ENCODE measurements around the gene KIF16B.
"Not testable (repeated sequence)": the region's sequence is repeated elsewhere in the genome, so short reads cannot be mapped to it uniquely, and the experiment has no call there.

Gene KIF16B

GRCh38 chr20:16552015-16552414 lies 21.2 kb downstream of the KIF16B start:
- no peak for DNase-seq

DNA sequence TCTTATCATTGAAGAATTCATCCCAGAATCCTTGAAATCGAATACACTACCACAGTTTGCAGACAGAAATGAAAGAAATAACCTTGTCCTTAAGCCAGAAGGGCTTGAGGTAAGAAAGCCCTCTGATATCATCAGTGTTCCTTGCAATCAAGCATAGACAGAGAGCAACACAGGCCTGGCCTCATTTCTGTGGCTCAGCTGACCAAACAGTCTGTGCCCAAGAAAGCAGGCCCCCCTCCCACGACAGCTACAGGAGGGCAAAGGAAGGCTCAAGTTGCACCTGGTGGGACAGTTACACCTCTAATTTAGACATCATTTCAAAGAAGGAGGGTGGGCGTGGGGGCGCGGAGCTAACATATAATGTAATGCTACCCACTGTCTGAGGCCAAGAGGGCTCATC lies 21.6 kb downstream of the KIF16B start:
- DNase-seq = no peak

GRCh38 chr20:16548068-16548672 lies 25.1 kb downstream of the KIF16B start:
- DNase-seq = no peak

DNA sequence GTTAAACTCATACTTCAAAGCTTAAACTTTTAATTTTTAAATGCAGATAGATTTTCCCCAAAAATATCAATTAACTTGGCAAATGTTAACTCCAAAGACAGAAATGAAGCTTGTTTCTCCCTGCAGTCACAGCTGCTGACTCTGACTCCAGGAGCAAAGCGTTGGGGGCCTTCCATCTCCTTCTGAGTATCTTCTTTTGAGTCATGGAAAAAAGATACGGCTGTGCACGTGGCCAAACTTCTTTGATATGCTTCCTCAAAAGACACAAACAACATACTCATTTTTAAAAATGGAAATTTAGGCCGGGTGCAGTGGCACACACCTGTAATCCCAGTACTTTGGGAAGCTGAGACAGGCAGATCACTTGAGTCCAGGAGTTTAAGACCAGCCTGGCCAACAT lies 28.3 kb downstream of the KIF16B start:
- no peak for DNase-seq

DNA sequence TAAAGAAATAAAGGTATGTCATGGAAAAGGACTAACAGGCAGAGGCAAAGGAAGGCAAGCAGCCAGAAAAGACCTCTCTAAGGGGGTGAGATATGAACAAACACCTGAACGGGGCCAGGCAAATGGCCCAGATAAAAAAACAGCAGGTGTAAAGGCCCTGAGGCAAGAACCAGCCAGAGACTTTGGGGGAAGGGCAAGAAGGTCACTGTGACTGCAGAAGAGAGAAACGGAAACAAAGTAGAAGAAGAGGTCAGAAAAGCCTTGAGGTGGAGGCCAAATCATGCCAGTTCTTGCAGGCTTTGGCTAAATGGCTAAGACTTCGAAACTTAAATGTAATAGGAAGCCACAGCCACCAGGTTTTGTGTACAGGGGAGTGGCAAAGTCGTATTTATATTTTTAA lies 30.8 kb downstream of the KIF16B start:
- no peak for DNase-seq

DNA sequence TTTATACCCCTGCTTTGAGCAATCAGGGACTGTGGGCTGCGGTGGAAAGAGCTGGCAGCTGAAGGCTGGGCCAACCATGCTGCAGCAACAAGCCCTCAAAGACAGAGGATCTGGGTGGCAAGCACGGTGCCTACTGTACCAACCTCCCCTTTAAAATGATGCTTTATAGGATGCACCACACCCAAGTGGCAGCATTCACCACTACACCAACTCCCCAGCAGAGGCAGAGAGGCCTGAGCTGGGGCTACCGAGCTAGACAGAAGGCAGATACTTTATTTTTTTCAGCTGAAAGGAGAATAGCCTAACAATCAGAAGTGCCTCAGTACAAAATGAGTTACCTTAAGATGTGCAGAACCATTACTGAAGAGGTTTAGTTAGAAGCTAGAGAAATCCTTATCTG lies 31.4 kb downstream of the KIF16B start:
- no peak for DNase-seq

DNA sequence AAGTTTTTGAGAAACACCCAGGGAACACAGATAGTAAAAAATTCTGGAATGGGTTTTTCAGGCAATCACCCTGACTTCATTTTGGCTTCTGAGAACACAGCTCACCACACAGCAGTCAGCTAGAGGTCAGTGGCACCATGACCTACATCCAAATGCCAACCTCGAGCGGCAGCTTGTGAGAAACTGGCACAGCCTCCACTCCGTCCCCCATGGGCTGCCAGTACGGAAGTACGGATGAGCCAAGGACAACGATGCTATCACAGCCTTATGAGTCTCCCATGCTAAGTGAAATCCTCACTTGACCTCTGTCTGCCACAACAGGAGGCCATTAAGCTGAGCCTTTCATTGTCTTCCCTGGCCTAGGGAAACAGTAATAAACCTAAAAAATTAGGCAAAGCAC lies 32.0 kb downstream of the KIF16B start:
- no peak for DNase-seq

DNA sequence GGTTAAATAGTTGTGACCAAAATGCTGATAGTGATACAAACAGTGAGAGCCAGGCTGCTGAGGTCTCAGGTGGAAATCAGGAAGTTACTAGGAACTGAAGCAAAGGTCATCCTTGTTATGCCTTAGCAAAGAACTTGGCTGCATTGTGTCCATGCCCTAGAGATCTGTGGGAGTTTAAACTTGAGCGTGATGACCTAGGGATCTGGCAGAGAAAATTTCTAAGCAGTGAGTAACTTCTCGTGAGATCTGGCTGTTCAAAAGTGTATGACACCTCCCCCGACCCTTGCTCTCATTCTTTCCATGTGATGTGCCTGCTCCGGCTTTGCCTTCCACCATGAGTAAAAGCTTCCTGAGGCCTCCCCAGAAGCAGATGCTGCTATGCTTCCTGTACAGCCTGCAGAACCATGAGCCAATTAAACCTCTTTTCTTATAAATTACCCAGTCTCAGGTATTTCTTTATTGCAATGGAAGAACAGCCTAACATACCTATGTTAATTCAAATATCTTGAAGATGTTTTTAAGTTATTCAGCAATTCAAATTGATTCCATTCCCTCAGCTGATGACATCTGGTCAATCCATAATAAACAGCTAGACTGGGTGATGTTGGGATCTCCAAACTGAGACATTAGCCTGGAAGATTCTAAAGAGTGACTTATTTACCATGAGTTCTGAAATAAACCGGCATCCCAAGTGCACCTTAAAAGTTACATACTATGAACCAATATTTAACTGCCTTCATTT lies 33.8 kb downstream of the KIF16B start:
- no peak for DNase-seq

- DNase-seq = no peak
These were observed 34.5 kb downstream of the KIF16B start for GRCh38 chr20:16538779-16539178.

DNA sequence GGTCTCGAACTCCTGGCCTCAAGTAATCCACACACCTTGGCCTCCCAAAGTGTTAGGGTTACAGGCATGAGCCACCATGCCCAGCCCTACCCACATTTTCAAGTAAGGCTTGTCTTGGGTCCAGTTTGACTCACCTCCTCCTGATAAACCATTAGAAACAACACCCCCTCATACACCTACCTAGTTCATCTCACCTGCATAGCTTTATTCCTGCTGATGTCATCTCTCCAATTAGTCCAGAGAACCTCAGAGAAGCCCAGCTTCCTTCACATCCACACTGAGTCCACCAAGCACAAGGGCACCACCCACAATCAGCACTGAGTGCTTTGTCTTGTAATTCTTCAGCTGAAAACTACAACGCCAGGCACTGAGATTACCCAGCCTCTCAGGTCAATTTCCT lies 35.3 kb downstream of the KIF16B start:
- DNase-seq = no peak

DNA sequence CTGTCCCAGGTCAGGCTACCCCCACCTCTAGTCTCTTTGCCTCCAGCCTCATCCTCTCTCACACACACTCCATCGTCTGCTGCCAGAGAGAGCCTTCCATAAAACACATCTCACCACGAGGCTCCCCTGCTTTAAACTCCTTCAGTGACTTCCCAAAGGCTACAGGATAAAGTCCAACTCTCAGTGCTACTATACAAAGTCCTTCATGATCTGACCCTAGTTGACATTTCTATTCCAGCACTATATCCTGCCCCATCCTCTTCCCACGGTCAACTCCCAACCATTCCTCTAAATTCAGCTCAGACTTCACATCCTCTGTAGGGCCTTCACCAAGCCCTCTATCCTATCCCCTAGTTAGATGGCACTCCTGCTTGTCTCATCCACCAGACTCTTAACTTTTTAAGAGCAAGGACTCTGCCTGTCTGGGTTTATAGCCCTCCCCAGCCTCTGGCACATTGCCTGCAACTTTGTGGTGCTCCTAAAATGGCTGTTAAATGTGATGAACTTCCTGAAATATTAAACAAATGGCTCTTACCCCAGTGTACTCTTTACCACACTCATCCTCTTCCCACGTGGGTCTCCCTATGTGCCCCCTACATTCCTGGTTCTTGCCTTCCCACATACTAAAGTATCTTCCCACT lies 36.1 kb downstream of the KIF16B start:
- DNase-seq = no peak

GRCh38 chr20:16535277-16535676 lies 38.0 kb downstream of the KIF16B start:
- no peak for DNase-seq

DNA sequence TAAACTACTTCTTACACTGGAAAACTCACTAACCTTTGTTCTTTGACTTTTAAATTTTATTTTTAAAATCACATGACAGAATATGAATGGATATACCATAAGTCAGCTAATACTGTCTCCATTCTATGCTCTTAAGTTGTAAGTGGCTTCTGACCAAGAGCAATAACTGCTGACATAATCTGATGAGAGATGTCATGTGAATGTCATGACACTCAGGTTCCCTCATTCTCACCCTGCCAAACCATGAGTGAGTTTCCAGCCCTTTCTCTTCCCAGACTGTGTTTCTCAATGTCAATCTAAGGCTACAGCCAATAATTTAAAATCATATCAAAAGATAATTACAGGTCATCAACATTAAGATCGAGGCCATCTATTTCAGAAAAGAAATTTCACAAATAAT lies 39.7 kb downstream of the KIF16B start:
- DNase-seq = no peak

- DNase-seq = no peak
These were observed 41.8 kb downstream of the KIF16B start for GRCh38 chr20:16531485-16531884.

DNA sequence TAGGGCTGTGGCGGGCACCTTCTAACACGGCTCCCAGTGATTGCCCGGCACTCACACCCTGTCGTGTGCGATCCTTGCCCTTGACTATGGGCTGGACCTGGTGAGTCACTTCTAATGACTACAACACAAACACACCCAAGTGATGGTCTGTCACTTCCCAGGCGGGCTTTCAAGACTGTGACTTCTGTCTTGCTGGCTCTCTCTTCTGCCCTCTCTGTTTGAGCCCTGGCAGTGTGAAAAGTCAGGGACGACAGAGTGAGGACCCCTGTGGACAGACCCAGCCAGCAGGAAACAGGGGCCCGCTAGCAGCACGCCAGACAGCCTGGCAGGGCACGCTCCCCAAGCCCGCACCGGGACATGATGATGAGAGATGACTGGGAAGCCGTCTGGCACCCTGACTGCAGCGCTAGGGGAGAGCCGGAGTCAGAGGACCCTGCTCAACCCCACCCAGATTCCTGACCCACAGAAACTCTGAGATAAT lies 43.0 kb downstream of the KIF16B start:
- no peak for DNase-seq

DNA sequence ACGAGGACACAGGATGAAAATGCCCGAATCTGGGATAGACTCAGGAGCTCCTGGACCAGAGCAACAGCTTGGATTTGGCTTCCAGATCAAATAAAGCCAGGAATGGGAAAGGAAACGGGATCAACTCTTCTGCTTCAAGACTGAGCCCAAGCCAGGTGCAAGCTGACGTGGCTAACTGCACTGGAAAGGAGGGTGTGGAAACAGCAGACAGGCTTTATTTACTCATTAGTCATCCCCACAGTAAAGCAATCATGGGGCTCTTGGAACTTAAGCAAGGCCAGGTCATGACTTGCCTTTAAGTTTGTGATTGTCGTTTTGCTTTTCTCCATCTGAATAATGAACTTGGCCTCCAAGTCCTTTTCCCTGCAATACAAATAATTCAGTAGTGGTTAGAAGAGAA lies 45.2 kb downstream of the KIF16B start:
- no peak for DNase-seq

- no peak for DNase-seq
These were observed 45.8 kb downstream of the KIF16B start for GRCh38 chr20:16527438-16527837.

DNA sequence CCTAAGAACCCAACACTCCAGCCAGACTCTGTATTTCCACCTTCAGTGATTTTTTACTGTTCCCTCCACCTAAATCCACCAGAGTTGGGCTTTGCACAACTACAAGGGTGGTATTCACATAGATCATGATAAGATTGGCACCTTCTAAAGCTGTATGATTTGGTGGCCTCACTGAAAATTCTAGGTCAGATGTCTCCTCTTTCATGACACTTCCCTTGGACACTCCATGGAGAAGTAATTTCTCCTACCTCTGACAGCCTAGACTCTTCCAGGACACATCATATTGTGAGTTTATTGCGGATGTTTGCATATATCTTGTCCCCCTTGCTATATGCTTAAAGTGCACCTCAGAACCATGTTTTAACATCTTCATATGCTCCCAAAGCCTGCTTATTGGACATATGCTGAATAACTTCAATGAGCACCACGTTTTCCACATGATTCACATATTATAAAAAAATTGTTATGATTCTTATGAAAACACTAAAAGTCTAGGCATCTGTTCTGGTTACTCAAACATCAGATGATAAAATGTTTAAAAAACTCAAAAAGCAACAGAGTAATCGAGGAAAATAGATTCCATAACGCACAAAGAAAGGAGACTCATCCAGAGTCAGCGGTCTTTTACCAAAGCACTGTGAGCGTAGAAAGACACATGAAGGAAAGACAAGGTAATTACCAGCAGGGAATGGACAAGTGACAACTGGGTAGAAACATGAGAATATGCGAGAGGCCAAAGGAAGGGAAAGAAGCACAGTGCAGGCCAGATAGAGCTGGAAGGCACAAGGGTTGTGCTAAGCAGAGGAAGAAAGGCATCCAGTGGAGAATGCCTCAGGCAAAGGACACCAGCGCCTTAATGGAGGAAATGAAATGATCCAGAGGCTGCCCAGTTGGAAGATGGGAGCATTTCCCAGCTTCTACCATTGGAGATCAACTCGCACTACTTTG lies 46.5 kb downstream of the KIF16B start:
- no peak for DNase-seq

DNA sequence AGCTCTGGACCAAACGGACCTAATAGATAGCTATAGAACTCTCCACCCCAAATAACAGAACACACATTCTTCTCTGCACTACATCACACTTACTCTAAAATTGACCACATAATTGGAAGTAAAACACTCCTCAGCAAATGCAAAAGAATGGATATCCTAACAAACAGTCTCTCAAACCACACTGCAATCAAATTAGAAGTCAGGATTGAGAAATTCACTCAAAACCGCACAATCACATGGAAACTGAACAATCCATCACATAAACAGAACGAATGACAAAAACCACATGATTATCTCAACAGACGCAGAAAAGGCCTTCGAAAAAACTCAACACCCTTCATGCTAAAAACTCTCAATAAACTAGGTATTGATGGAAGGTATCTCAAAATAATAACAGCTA lies 50.6 kb downstream of the KIF16B start:
- DNase-seq = not testable (repeated sequence)

DNA sequence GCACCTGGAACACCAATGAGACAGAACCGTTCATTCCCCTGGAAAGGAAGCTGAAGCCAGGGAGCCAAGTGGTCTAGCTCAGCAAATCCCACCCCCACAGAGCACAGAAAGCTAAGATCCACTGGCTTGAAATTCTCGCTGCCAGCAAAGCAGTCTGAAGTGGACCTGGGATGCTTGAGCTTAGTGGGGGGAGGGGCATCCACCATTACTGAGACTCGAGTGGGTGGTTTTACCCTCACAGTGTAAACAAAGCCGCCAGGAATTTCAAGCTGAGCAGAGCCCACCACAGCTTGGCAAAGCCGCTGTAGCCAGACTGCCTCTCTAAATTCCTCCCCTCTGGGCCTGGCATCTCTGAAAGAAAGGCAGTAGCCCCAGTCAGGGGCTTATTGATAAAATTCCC lies 53.1 kb downstream of the KIF16B start:
- DNase-seq = no peak

DNA sequence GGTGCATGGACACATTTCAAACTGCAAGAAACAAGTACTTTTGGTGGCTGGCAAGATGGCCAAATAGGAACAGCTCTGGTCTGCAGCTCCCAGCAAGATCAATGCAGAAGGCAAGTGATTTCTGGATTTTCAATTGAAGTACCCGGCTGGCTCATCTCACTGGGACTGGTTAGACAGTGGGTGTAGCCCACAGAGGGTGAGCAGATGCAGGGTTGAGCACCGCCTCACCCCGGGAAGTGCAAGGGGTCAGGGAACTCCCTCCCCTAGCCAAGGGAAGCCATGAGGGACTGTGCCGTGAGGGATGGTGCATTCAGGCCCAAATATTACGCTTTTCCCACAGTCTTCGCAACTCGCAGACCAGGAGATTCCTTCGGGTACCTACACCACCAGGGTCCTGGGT lies 53.6 kb downstream of the KIF16B start:
- DNase-seq = not testable (repeated sequence)

DNA sequence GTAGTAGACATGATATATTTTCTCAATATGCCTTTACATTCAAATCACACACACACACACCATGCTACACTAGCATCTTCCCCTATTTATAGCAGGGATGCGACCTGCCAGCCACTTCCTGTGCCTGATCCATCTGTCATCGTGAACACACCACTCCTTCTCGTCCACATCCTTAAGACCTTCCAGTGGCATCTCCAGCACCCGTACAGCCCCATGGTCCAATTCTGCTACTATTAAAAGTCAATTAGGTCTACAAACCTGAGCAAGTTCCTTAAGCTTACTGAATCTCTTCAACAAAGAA lies 54.5 kb downstream of the KIF16B start:
- no peak for DNase-seq
